Upper lobe of left lung (tissue), 6 donors: ENCODE results near the gene ATG7. TPM values are rescaled to one million over a fixed set of nuclear protein-coding genes. Genes with fewer than 3 reads are reported as not detected.

ENCODE experiments used
- ATAC-seq, 2 donors: fragments of 200-7000 bp; cut with Tn5 transposase; one replicate each; pipeline ENCODE4 v1.9.1; 2022; ENCODE audit warnings: mild to moderate bottlenecking in 2 of 2, moderate library complexity in 2 of 2; ENCODE audit not compliant: low FRiP score in 2 of 2
- DNase-seq, 2 donors: peaks; one replicate each; pipeline ENCODE4 v3.0.0-alpha.2; 2019 to 2020
- H3K27ac ChIP-seq, 4 donors: fragments of 200-600 bp; sonication (generic); one replicate each; pipeline ENCODE4 v1.5.1; 2016 to 2019
- H3K27me3 ChIP-seq, 4 donors: fragments of 200-600 bp; sonication (generic); one replicate each; pipeline ENCODE4 v1.5.1; 2017 to 2019
- H3K36me3 ChIP-seq, 4 donors: fragments of 200-600 bp; sonication (generic); one replicate each; pipeline ENCODE4 v1.5.1; 2016 to 2019
- H3K4me1 ChIP-seq, 4 donors: fragments of 200-600 bp; sonication (generic); one replicate each; pipeline ENCODE4 v1.5.1; 2018 to 2019
- H3K4me3 ChIP-seq, 4 donors: fragments of 200-600 bp; sonication (generic); one replicate each; pipeline ENCODE4 v1.5.1; 2017 to 2019; ENCODE audit warnings: mild to moderate bottlenecking in 2 of 4, moderate library complexity in 1 of 4
- H3K9me3 ChIP-seq, 4 donors: fragments of 200-600 bp; sonication (generic); one replicate each; pipeline ENCODE4 v1.5.1; 2018 to 2019
- CTCF ChIP-seq, 6 experiments: fragments of 450-650 bp in 4 of 6; fragments of 200-600 bp in 2 of 6; sonication (generic) in 2 of 6; IDR thresholded peaks; one replicate each; pipeline ENCODE4 v1.5.1; 2016 to 2019; ENCODE audit warnings: antibody characterized with exemption in 6 of 6
- EP300 ChIP-seq, 4 donors: sonication (generic); formaldehyde crosslinking; IDR thresholded peaks; one replicate each; pipeline ENCODE4 v1.5.1; 2017; ENCODE audit warnings: antibody characterized with exemption in 4 of 4, control low read depth in 2 of 4
- POLR2A ChIP-seq, 4 donors: fragments of 450-650 bp; IDR thresholded peaks; one replicate each; pipeline ENCODE4 v1.5.1; 2016 to 2017; ENCODE audit warnings: antibody characterized with exemption in 4 of 4, mild to moderate bottlenecking in 2 of 4
- POLR2AphosphoS5 ChIP-seq, 2 donors: sonication (generic); formaldehyde crosslinking; IDR thresholded peaks; one replicate each; pipeline ENCODE4 v1.5.1; 2017; ENCODE audit warnings: antibody characterized with exemption in 2 of 2
- WGBS, 2 donors: methylation state at CpG; one replicate each; pipeline ENCODE4 v1.1.5; 2017 to 2018; 5-methylcytosine and 5-hydroxymethylcytosine counted together
- total RNA-seq, 6 donors: library from RNA; depleted of rRNA in 4 of 6; stranded (reverse); fragments of >200 nt in 4 of 6; gene quantifications; one replicate each; pipeline versions ENCODE4 v1.1.0 to v1.2.1, GENCODE V29; 2016 to 2021
- donor health status: DM: no; HTN: no; CAD: no; lungs with moderate emphysema.
- donor health status: DM: no; HTN: yes; CAD: no; lungs with severe emphysema.

The ATG7 gene
- total RNA-seq, 6 donors from 2014 or later: 52.4 to 195 (median 74.1) TPM

GRCh38 chr3:11386465-11387113 lies 114.4 kb downstream of the ATG7 start:
- ATAC-seq: no peak
- Histone ChIP-seq H3K9me3 (no peaks in the 10 kb centered on the region), H3K27me3 (no peaks in the 10 kb centered on the region), H3K27ac (no peak overlapping the region), H3K4me1 (peaks cover 4 to 16% (median 11%) of the 10 kb centered on the region in 4 donors), H3K4me3 (no peak overlapping the region), H3K36me3 (peaks cover 0 to 6% (median 2%) of the 10 kb centered on the region in 4 donors)
- no peak for DNase-seq
- WGBS, 2 donors: 58 to 60% methylated on average over 2 of the region's 2 CpGs
- TF ChIP-seq POLR2A (IDR thresholded peaks at IDR 0.05) (no peak), POLR2AphosphoS5 (IDR thresholded peaks at IDR 0.05) (no peak), EP300 (IDR thresholded peaks at IDR 0.05) (no peak), CTCF (IDR thresholded peaks at IDR 0.05) (no peak)

GRCh38 chr3:11389386-11390268 lies 117.4 kb downstream of the ATG7 start:
- DNase-seq (no peak), ATAC-seq (no peak)
- H3K4me1 ChIP-seq: peaks cover 0 to 18% (median 11%) of the 10 kb centered on the region in 4 donors
- TF ChIP-seq EP300 (IDR thresholded peaks at IDR 0.05): no peak
- no peak for TF ChIP-seq POLR2AphosphoS5 (IDR thresholded peaks at IDR 0.05)
- TF ChIP-seq POLR2A (IDR thresholded peaks at IDR 0.05): no peak
- no peak for TF ChIP-seq CTCF (IDR thresholded peaks at IDR 0.05)
- H3K4me3 ChIP-seq: no peak overlapping the region
- WGBS, 2 donors: 89 to 93% methylated on average over 10 of the region's 10 CpGs
- peaks cover 0 to 6% (median 4%) of the 10 kb centered on the region in 4 donors for H3K36me3 ChIP-seq
- H3K27me3 ChIP-seq: no peaks in the 10 kb centered on the region
- no peaks in the 10 kb centered on the region for H3K9me3 ChIP-seq
- H3K27ac ChIP-seq: no peak overlapping the region

- H3K4me3 ChIP-seq: no peak overlapping the region
- H3K9me3 ChIP-seq: no peaks in the 10 kb centered on the region
- H3K27ac ChIP-seq: no peak overlapping the region
- 82 to 84% methylated on average over 5 of the region's 5 CpGs for WGBS, 2 donors
- DNase-seq (no peak), ATAC-seq (no peak)
- H3K27me3 ChIP-seq: no peaks in the 10 kb centered on the region
- H3K36me3 ChIP-seq: peaks cover 0 to 6% (median 4%) of the 10 kb centered on the region in 4 donors
- H3K4me1 ChIP-seq: peaks cover 0 to 16% (median 11%) of the 10 kb centered on the region in 4 donors
- TF ChIP-seq EP300 (IDR thresholded peaks at IDR 0.05): no peak
- no peak for TF ChIP-seq POLR2A (IDR thresholded peaks at IDR 0.05)
- TF ChIP-seq POLR2AphosphoS5 (IDR thresholded peaks at IDR 0.05): no peak
- no peak for TF ChIP-seq CTCF (IDR thresholded peaks at IDR 0.05)
Measured at GRCh38 chr3:11390411-11391131, 118.4 kb downstream of the ATG7 start.

- Histone ChIP-seq H3K36me3 (peaks cover 0 to 6% (median 4%) of the 10 kb centered on the region in 4 donors), H3K9me3 (no peaks in the 10 kb centered on the region), H3K4me3 (no peak overlapping the region), H3K27me3 (no peaks in the 10 kb centered on the region), H3K27ac (no peak overlapping the region), H3K4me1 (peaks cover 0 to 9% (median 6%) of the 10 kb centered on the region in 4 donors)
- DNase-seq (no peak), ATAC-seq (no peak)
- TF ChIP-seq EP300 (IDR thresholded peaks at IDR 0.05): no peak
- TF ChIP-seq POLR2A (IDR thresholded peaks at IDR 0.05): no peak
- TF ChIP-seq POLR2AphosphoS5 (IDR thresholded peaks at IDR 0.05): no peak
- TF ChIP-seq CTCF (IDR thresholded peaks at IDR 0.05): no peak
- 74 to 85% methylated on average over 6 of the region's 6 CpGs for WGBS, 2 donors
Measured at GRCh38 chr3:11391174-11391879, 119.1 kb downstream of the ATG7 start.
